ENCODE results near the gene PLXNA4.

GRCh38 chr7:132545756-132546155 is 30.5 kb downstream of the PLXNA4 start:
- no peak for TF ChIP-seq CTCF (optimal IDR thresholded peaks at IDR 0.05 in 1 of 3, IDR thresholded peaks at IDR 0.05 in 1 of 3, conservative IDR thresholded peaks at IDR 0.05 in 1 of 3; ENCODE audit: extremely low read depth in 1 of 3, insufficient read depth in 2 of 3, low read length in 3 of 3)
- no peak for TF ChIP-seq EZH2 (IDR thresholded peaks at IDR 0.05; ENCODE audit: low read length)

Measured in keratinocyte (primary cell).